Ovary (tissue), 3 donors: ENCODE data around the gene FBXL15.

Experiments
- CTCF ChIP-seq, 3 donors: fragments of 450-650 bp in 2 of 3; fragments of 200-600 bp in 1 of 3; IDR thresholded peaks; one replicate each; pipeline versions ENCODE4 v1.5.1 to v1.8.0; 2016 to 2022; ENCODE audit warnings: antibody characterized with exemption in 3 of 3, mild to moderate bottlenecking in 1 of 3
- EP300 ChIP-seq: sonication (generic); formaldehyde crosslinking; IDR thresholded peaks from one replicate; pipeline ENCODE4 v1.6.1; 2017; ENCODE audit warnings: antibody characterized with exemption
- POLR2A ChIP-seq: fragments of 450-650 bp; IDR thresholded peaks from one replicate; pipeline ENCODE4 v1.6.1; 2017; ENCODE audit warnings: antibody characterized with exemption, mild to moderate bottlenecking, moderate library complexity
- donor health status: DM: no; HTN: no; CAD: no.

- TF ChIP-seq POLR2A (no peak), CTCF (IDR thresholded peaks at IDR 0.05) (no peak), EP300 (no peak)
Measured at GRCh38 chr10:102384053-102384452, 36.6 kb upstream of the FBXL15 start.
